ENCODE data around the gene EPS8.

Gene EPS8

DNA sequence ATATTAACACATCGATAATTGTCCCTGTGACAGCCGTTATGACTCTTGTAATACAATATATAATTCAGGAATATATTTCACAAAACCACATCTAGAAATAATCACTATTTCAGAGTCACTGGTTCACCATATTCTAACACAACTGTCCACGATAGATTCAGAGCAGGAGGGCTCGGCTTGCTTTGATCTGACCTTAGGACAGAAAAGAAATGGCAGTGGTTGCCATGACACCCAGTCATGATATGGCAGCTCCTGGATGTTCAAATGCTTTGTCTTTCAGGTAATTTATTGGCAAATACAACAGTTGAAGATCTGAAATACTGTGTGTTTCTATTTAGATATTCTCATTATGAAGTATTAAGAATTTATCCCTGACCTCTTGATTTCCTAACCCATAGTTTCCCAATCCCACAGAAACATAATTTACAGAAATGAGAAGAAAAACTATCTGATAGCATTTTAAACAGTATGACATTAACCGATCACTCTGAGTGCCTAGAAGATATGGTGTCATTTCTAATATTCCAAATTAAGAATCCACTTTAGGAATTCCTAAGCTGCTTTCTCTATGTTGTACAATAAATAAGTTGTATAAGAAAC lies 116.4 kb downstream of the EPS8 start:
- H4K20me1 ChIP-seq (ENCODE audit: insufficient read depth, low read length): no peaks in the 10 kb centered on the region
- no peak overlapping the region for H3K27ac ChIP-seq (ENCODE audit: low read length)
- H3K79me2 ChIP-seq (ENCODE audit: low read length): no peaks in the 10 kb centered on the region
- H3F3A ChIP-seq (ENCODE audit: insufficient read depth, low read length): no peaks in the 10 kb centered on the region
- no peaks in the 10 kb centered on the region for H3K27me3 ChIP-seq (replicated peaks; ENCODE audit: insufficient read depth, low read length)
- H2AFZ ChIP-seq (ENCODE audit: low read length): no peak overlapping the region
- no peak for DNase-seq
- H3K4me1 ChIP-seq (ENCODE audit: low read length): no peaks in the 10 kb centered on the region
- H3K36me3 ChIP-seq (replicated peaks; ENCODE audit: insufficient read depth, low read length): no peaks in the 10 kb centered on the region
- TF ChIP-seq, protein P1, sequence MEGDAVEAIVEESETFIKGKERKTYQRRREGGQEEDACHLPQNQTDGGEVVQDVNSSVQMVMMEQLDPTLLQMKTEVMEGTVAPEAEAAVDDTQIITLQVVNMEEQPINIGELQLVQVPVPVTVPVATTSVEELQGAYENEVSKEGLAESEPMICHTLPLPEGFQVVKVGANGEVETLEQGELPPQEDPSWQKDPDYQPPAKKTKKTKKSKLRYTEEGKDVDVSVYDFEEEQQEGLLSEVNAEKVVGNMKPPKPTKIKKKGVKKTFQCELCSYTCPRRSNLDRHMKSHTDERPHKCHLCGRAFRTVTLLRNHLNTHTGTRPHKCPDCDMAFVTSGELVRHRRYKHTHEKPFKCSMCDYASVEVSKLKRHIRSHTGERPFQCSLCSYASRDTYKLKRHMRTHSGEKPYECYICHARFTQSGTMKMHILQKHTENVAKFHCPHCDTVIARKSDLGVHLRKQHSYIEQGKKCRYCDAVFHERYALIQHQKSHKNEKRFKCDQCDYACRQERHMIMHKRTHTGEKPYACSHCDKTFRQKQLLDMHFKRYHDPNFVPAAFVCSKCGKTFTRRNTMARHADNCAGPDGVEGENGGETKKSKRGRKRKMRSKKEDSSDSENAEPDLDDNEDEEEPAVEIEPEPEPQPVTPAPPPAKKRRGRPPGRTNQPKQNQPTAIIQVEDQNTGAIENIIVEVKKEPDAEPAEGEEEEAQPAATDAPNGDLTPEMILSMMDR (IDR thresholded peaks at IDR 0.05; ENCODE audit: low read length): no peak
- TF ChIP-seq EZH2phosphoT487 (IDR thresholded peaks at IDR 0.05; ENCODE audit: low read length): no peak
- TF ChIP-seq EZH2 (optimal IDR thresholded peaks at IDR 0.05; ENCODE audit: low read depth, low read length): no peak
- no peaks in the 10 kb centered on the region for H3K9me2 ChIP-seq (replicated peaks; ENCODE audit: insufficient read depth, low read length)
- H3K4me3 ChIP-seq (ENCODE audit: low read length): no peak overlapping the region
- H3K9me3 ChIP-seq (replicated peaks; ENCODE audit: insufficient read depth, low read length): no peaks in the 10 kb centered on the region
- H3K4me2 ChIP-seq (ENCODE audit: low read depth, low read length): no peak overlapping the region
- H3K9ac ChIP-seq (ENCODE audit: low read length): no peak overlapping the region

GRCh38 chr12:15670756-15671155 lies 118.4 kb downstream of the EPS8 start:
- Histone ChIP-seq H3K27me3 (replicated peaks; ENCODE audit: insufficient read depth, low read length) (no peaks in the 10 kb centered on the region), H3K4me1 (ENCODE audit: low read length) (no peaks in the 10 kb centered on the region), H3K36me3 (replicated peaks; ENCODE audit: insufficient read depth, low read length) (no peaks in the 10 kb centered on the region), H3K27ac (ENCODE audit: low read length) (no peak overlapping the region), H3F3A (ENCODE audit: insufficient read depth, low read length) (no peaks in the 10 kb centered on the region), H4K20me1 (ENCODE audit: insufficient read depth, low read length) (no peaks in the 10 kb centered on the region), H3K9me2 (replicated peaks; ENCODE audit: insufficient read depth, low read length) (no peaks in the 10 kb centered on the region), H3K9me3 (replicated peaks; ENCODE audit: insufficient read depth, low read length) (no peaks in the 10 kb centered on the region), H3K4me2 (ENCODE audit: low read depth, low read length) (no peak overlapping the region), H3K79me2 (ENCODE audit: low read length) (no peaks in the 10 kb centered on the region), H3K4me3 (ENCODE audit: low read length) (no peak overlapping the region), H2AFZ (ENCODE audit: low read length) (no peak overlapping the region), H3K9ac (ENCODE audit: low read length) (no peak overlapping the region)
- no peak for TF ChIP-seq EZH2 (optimal IDR thresholded peaks at IDR 0.05; ENCODE audit: low read depth, low read length)
- TF ChIP-seq, protein P1 (IDR thresholded peaks at IDR 0.05; ENCODE audit: low read length): no peak
- TF ChIP-seq EZH2phosphoT487 (IDR thresholded peaks at IDR 0.05; ENCODE audit: low read length): no peak
- DNase-seq: no peak

DNA sequence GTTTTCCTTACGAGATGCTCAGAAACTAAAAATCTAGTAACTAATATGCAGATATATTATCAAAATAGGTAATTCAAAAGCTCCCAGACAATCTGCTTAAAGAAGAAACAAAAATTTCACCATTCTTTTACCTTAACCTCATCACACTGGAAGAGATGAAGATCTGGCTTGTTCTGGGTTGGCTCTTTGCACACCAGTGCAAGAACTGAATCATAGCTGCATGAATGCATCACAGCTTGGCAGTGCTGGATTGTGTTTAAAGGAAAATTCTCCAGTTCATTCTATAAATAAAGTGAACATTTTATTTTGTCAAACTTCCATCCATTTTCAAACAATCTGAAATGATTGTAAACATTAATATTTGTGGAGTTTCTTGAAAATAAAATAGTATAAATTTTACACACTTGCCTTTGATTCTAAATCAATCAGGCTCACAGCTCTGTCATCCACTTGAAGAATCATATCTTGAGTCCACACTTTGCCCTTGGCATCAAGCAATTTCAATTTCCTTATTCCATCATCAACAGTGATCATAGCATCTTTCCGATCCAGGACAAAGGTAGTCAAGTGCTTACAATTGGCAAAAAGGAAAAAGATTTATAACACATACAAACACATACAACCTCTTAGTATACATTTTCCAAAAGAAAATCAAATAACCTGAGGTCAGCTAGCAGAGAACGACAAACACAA lies 119.8 kb downstream of the EPS8 start:
- Histone ChIP-seq H3F3A (ENCODE audit: insufficient read depth, low read length) (no peaks in the 10 kb centered on the region), H3K9me3 (replicated peaks; ENCODE audit: insufficient read depth, low read length) (no peaks in the 10 kb centered on the region), H3K27me3 (replicated peaks; ENCODE audit: insufficient read depth, low read length) (no peaks in the 10 kb centered on the region), H3K4me1 (ENCODE audit: low read length) (no peaks in the 10 kb centered on the region), H3K9me2 (replicated peaks; ENCODE audit: insufficient read depth, low read length) (no peaks in the 10 kb centered on the region), H4K20me1 (ENCODE audit: insufficient read depth, low read length) (no peaks in the 10 kb centered on the region), H3K4me3 (ENCODE audit: low read length) (no peak overlapping the region), H3K27ac (ENCODE audit: low read length) (no peak overlapping the region), H3K36me3 (replicated peaks; ENCODE audit: insufficient read depth, low read length) (no peaks in the 10 kb centered on the region), H2AFZ (ENCODE audit: low read length) (no peak overlapping the region), H3K4me2 (ENCODE audit: low read depth, low read length) (no peak overlapping the region), H3K79me2 (ENCODE audit: low read length) (no peaks in the 10 kb centered on the region), H3K9ac (ENCODE audit: low read length) (no peak overlapping the region)
- DNase-seq: no peak
- TF ChIP-seq EZH2 (optimal IDR thresholded peaks at IDR 0.05; ENCODE audit: low read depth, low read length): no peak
- TF ChIP-seq, protein P1 (IDR thresholded peaks at IDR 0.05; ENCODE audit: low read length): no peak
- TF ChIP-seq EZH2phosphoT487 (IDR thresholded peaks at IDR 0.05; ENCODE audit: low read length): no peak

Data from MM.1S (cell line).